ENCODE data around the gene GALE.

GALE gene

GRCh38 chr1:23799570-23800399 is 769 bp downstream of the GALE start:
- peak; percentile 37 for DNase-seq (ENCODE audit: low read depth)
- no peak for TF ChIP-seq CTCF (conservative IDR thresholded peaks at IDR 0.05; ENCODE audit: low read length)
- peak overlapping the region; percentile 91 for H3K4me3 ChIP-seq (ENCODE audit: low read length)

GRCh38 chr1:23799255-23799569 is 1.3 kb downstream of the GALE start:
- no peak for DNase-seq (ENCODE audit: low read depth)
- TF ChIP-seq CTCF (conservative IDR thresholded peaks at IDR 0.05; ENCODE audit: low read length), result no peak
- peak overlapping the region; percentile 91 for H3K4me3 ChIP-seq (ENCODE audit: low read length)

GRCh38 chr1:23798662-23799142 is 1.9 kb downstream of the GALE start:
- no peak for DNase-seq (ENCODE audit: low read depth)
- H3K4me3 ChIP-seq (ENCODE audit: low read length), result no peak overlapping the region
- no peak; the same call in 1 of the 2 replicates for TF ChIP-seq CTCF (conservative IDR thresholded peaks at IDR 0.05; ENCODE audit: low read length)

- no peak overlapping the region for H3K4me3 ChIP-seq (ENCODE audit: low read length)
- TF ChIP-seq CTCF (conservative IDR thresholded peaks at IDR 0.05; ENCODE audit: low read length), result no peak
Observed at GRCh38 chr1:23797478-23798448, 2.8 kb downstream of the GALE start.

GRCh38 chr1:23796466-23797271 is 3.9 kb downstream of the GALE start:
- no peak overlapping the region for H3K4me3 ChIP-seq (ENCODE audit: low read length)
- no peak for DNase-seq (ENCODE audit: low read depth)

More at GRCh38 chr1:23797478-23798448, 2.8 kb downstream of the GALE start:
- DNase-seq (ENCODE audit: low read depth), result no peak

More at GRCh38 chr1:23796466-23797271, 3.9 kb downstream of the GALE start:
- TF ChIP-seq CTCF (conservative IDR thresholded peaks at IDR 0.05; ENCODE audit: low read length), result no peak

All from AG10803 (cell line).